SK-N-SH (cell line): Measurements from ENCODE around the gene SPAG5. TPM values are rescaled to one million over a fixed set of nuclear protein-coding genes. Genes with fewer than 3 reads are reported as not detected.
A peak's percentile ranks its signal among the peaks of the same experiment; 100 is the strongest.

Source experiments
- CTCF ChIA-PET: fragments of 300-600, 350-600 bp; formaldehyde crosslinking; extraction: SDS; loops from one replicate; lab custom pipeline; 2021; lab: Yijun Ruan, JAX
- POLR2A ChIA-PET: fragments of 350-600 bp; sonication (Branson Sonifier 250); formaldehyde crosslinking; extraction: SDS; loops from one replicate; lab custom pipeline; 2020; ENCODE audit warnings: antibody characterized with exemption, inconsistent platforms; lab: Yijun Ruan, JAX
- DNase-seq: peaks from one replicate; pipeline ENCODE4 v3.0.0; 2012
- H2AFZ ChIP-seq: fragments of 200-600 bp; sonication (generic); 2 replicates; pipeline ENCODE4 v1.8.1; 2016; ENCODE audit warnings: antibody characterized with exemption, mild to moderate bottlenecking, low read depth
- H3F3A ChIP-seq: fragments of 200-600 bp; sonication (generic); replicated peaks from 2 replicates; pipeline ENCODE3; 2016; ENCODE audit warnings: antibody characterized with exemption, mild to moderate bottlenecking; ENCODE audit not compliant: insufficient read depth
- H3K27ac ChIP-seq, 2 experiments: fragments of 200-500 bp in 1 of 2; fragments of 200-600 bp in 1 of 2; sonication (Bioruptor generic) in 1 of 2; sonication (generic), shearing (Covaris generic) in 1 of 2; 2 replicates each; pipeline versions ENCODE4 v1.5.1 to v1.6.1; 2014 to 2016; ENCODE audit warnings: low read depth in 2 of 2, inconsistent platforms in 1 of 2, low read length in 1 of 2, mild to moderate bottlenecking in 1 of 2, mixed read lengths in 1 of 2
- H3K27me3 ChIP-seq: fragments of 200-600 bp; sonication (generic), shearing (Covaris generic); 2 replicates; pipeline ENCODE4 v1.6.1; 2016; ENCODE audit warnings: mixed run types; ENCODE audit not compliant: insufficient read depth
- H3K36me3 ChIP-seq, 2 experiments: fragments of 200-500 bp in 1 of 2; fragments of 200-600 bp in 1 of 2; sonication (Bioruptor generic) in 1 of 2; sonication (generic) in 1 of 2; replicated peaks in 1 of 2; 2 replicates each; pipeline versions ENCODE3 to v1.5.1; 2014 to 2016; ENCODE audit warnings: low read length in 1 of 2, mild to moderate bottlenecking in 1 of 2; ENCODE audit not compliant: insufficient read depth in 2 of 2, control insufficient read depth in 1 of 2
- H3K4me1 ChIP-seq, 2 experiments: fragments of 200-500 bp in 1 of 2; fragments of 200-600 bp in 1 of 2; sonication (Bioruptor generic) in 1 of 2; sonication (generic), shearing (Covaris generic) in 1 of 2; 2 replicates each; pipeline versions ENCODE4 v1.5.1 to v1.6.1; 2014 to 2016; ENCODE audit warnings: low read depth in 1 of 2, low read length in 1 of 2, mixed run types in 1 of 2; ENCODE audit not compliant: insufficient read depth in 2 of 2, control insufficient read depth in 1 of 2
- H3K4me2 ChIP-seq: fragments of 200-600 bp; sonication (generic), shearing (Covaris generic); 2 replicates; pipeline ENCODE4 v1.6.1; 2017; ENCODE audit warnings: mixed run types
- H3K4me3 ChIP-seq, 2 experiments: fragments of 200-500 bp in 1 of 2; fragments of 200-600 bp in 1 of 2; sonication (Bioruptor generic) in 1 of 2; sonication (generic), shearing (Covaris generic) in 1 of 2; 2 replicates each; pipeline versions ENCODE4 v1.5.1 to v1.8.1; 2014 to 2016; ENCODE audit warnings: low read depth in 2 of 2, inconsistent platforms in 1 of 2, low read length in 1 of 2, mild to moderate bottlenecking in 1 of 2, mixed read lengths in 1 of 2, moderate library complexity in 1 of 2
- H3K79me2 ChIP-seq: fragments of 200-600 bp; sonication (generic); 2 replicates; pipeline ENCODE4 v1.8.1; 2017; ENCODE audit warnings: mild to moderate bottlenecking; ENCODE audit not compliant: insufficient read depth
- H3K9ac ChIP-seq: fragments of 200-600 bp; sonication (generic); 2 replicates; pipeline ENCODE4 v1.6.1; 2017; ENCODE audit warnings: mixed run types
- H3K9me2 ChIP-seq: fragments of 200-600 bp; sonication (generic); 2 replicates; pipeline ENCODE4 v1.6.1; 2017; ENCODE audit warnings: mixed run types
- H3K9me3 ChIP-seq: fragments of 200-600 bp; sonication (generic); 2 replicates; pipeline ENCODE4 v1.6.1; 2017; ENCODE audit warnings: mixed run types, mild to moderate bottlenecking, moderate library complexity
- H4K20me1 ChIP-seq: fragments of 200-600 bp; sonication (generic); 2 replicates; pipeline ENCODE4 v1.6.1; 2017; ENCODE audit warnings: mild to moderate bottlenecking, mixed run types; ENCODE audit not compliant: insufficient read depth
- CHD2 ChIP-seq: fragments of 150-350 bp; IDR thresholded peaks from 2 replicates; pipeline ENCODE4 v1.6.1; 2018; ENCODE audit warnings: low read length; ENCODE audit not compliant: partially characterized antibody
- ELF1 ChIP-seq: IDR thresholded peaks from 2 replicates; pipeline ENCODE4 v1.4.0; 2012
- EP300 ChIP-seq, 2 experiments: IDR thresholded peaks; 2 replicates each; pipeline versions ENCODE4 v1.4.0 to v1.6.1; 2012; ENCODE audit warnings: borderline replicate concordance in 1 of 2, low read depth in 1 of 2, low read length in 1 of 2
- EZH2phosphoT487 ChIP-seq: fragments of 200-600 bp; sonication (generic); IDR thresholded peaks from 2 replicates; pipeline ENCODE4 v1.6.1; 2017; ENCODE audit warnings: low read depth, mixed run types, mild to moderate bottlenecking, antibody characterized with exemption, moderate library complexity, borderline replicate concordance
- FOSL2 ChIP-seq: IDR thresholded peaks from 2 replicates; pipeline ENCODE4 v1.4.0; 2012; ENCODE audit warnings: low read depth, mild to moderate bottlenecking, moderate library complexity, borderline replicate concordance
- FOXJ3 ChIP-seq: sonication (generic); formaldehyde crosslinking; IDR thresholded peaks from 2 replicates; pipeline ENCODE4 v1.5.1; 2020; ENCODE audit warnings: mild to moderate bottlenecking, missing genetic modification reagents
- GABPA ChIP-seq: IDR thresholded peaks from 2 replicates; pipeline ENCODE4 v1.4.0; 2012; ENCODE audit warnings: low read depth, mild to moderate bottlenecking
- GATA2 ChIP-seq: sonication (generic); formaldehyde crosslinking; IDR thresholded peaks from 2 replicates; pipeline ENCODE4 v1.5.0; 2020; ENCODE audit warnings: mild to moderate bottlenecking, missing genetic modification reagents
- JUND ChIP-seq: IDR thresholded peaks from 2 replicates; pipeline ENCODE4 v1.4.0; 2012
- MEF2A ChIP-seq: IDR thresholded peaks from 2 replicates; pipeline ENCODE4 v1.4.0; 2012; ENCODE audit warnings: low read depth, borderline replicate concordance
- MXI1 ChIP-seq: IDR thresholded peaks from 2 replicates; pipeline ENCODE4 v1.6.1; 2012; ENCODE audit warnings: mild to moderate bottlenecking, low read depth, low read length, improper control_type of control experiment
- NFIC ChIP-seq: IDR thresholded peaks from 2 replicates; pipeline ENCODE4 v1.4.0; 2012; ENCODE audit warnings: borderline replicate concordance
- NRF1 ChIP-seq: IDR thresholded peaks from 2 replicates; pipeline ENCODE4 v1.6.1; 2012; ENCODE audit warnings: low read depth, mild to moderate bottlenecking, low read length
- PBX3 ChIP-seq: IDR thresholded peaks from 2 replicates; pipeline ENCODE4; 2012
- POLR2AphosphoS5 ChIP-seq: IDR thresholded peaks from 2 replicates; pipeline ENCODE4 v1.6.1; 2012; ENCODE audit warnings: low read depth, low read length
- RAD21 ChIP-seq: IDR thresholded peaks from 2 replicates; pipeline ENCODE4 v1.6.1; 2012; ENCODE audit warnings: mild to moderate bottlenecking, low read length
- RFX5 ChIP-seq: IDR thresholded peaks from 2 replicates; pipeline ENCODE4 v1.6.1; 2012; ENCODE audit warnings: mild to moderate bottlenecking, improper control_type of control experiment, low read length
- RXRA ChIP-seq: IDR thresholded peaks from 2 replicates; pipeline ENCODE4 v1.4.0; 2012; ENCODE audit warnings: low read depth, mild to moderate bottlenecking, borderline replicate concordance
- SIN3A ChIP-seq: IDR thresholded peaks from 2 replicates; pipeline ENCODE4 v1.6.1; 2012; ENCODE audit warnings: low read depth, mild to moderate bottlenecking, low read length, moderate library complexity, borderline replicate concordance
- TAF1 ChIP-seq: IDR thresholded peaks from 2 replicates; pipeline ENCODE4 v1.6.1; 2012; ENCODE audit warnings: low read depth, mild to moderate bottlenecking, low read length, moderate library complexity, borderline replicate concordance
- TCF12 ChIP-seq: IDR thresholded peaks from 2 replicates; pipeline ENCODE4 v1.4.0; 2012
- TEAD4 ChIP-seq: IDR thresholded peaks from 2 replicates; pipeline ENCODE4 v1.4.0; 2012; ENCODE audit warnings: mild to moderate bottlenecking, borderline replicate concordance; ENCODE audit not compliant: insufficient read depth
- YY1 ChIP-seq: IDR thresholded peaks from 2 replicates; pipeline ENCODE4 v1.4.0; 2012; ENCODE audit warnings: low read depth, mild to moderate bottlenecking
- WGBS: methylation state at CpG from one replicate; pipeline ENCODE4 v1.1.6; 2017; ENCODE audit warnings: low lambda C conversion rate; 5-methylcytosine and 5-hydroxymethylcytosine counted together
- polyA plus RNA-seq, 3 experiments: library from polyadenylated mRNA; depleted of rRNA; stranded (reverse); fragments of >200 nt; gene quantifications; 2 replicates each; pipeline ENCODE4 v1.2.3, GENCODE V29; 2012
- TF ChIP-seq, protein P1 (sequence below): IDR thresholded peaks from 2 replicates; pipeline ENCODE4 v1.4.0; 2012; ENCODE audit warnings: low read depth, borderline replicate concordance
- TF ChIP-seq, protein P2 (sequence below): fragments of 150-350 bp; IDR thresholded peaks from 2 replicates; pipeline ENCODE4 v1.6.1; 2016; ENCODE audit warnings: mild to moderate bottlenecking, low read depth, low read length
- TF ChIP-seq, protein P3 (sequence below): IDR thresholded peaks from 2 replicates; pipeline ENCODE4 v1.6.1; 2012; ENCODE audit warnings: mild to moderate bottlenecking, low read depth, low read length, moderate library complexity

SPAG5 gene
- polyA plus RNA-seq, 1 of the 3 experiments (the other 2 are of a cell fraction), result 36.5 TPM

DNA sequence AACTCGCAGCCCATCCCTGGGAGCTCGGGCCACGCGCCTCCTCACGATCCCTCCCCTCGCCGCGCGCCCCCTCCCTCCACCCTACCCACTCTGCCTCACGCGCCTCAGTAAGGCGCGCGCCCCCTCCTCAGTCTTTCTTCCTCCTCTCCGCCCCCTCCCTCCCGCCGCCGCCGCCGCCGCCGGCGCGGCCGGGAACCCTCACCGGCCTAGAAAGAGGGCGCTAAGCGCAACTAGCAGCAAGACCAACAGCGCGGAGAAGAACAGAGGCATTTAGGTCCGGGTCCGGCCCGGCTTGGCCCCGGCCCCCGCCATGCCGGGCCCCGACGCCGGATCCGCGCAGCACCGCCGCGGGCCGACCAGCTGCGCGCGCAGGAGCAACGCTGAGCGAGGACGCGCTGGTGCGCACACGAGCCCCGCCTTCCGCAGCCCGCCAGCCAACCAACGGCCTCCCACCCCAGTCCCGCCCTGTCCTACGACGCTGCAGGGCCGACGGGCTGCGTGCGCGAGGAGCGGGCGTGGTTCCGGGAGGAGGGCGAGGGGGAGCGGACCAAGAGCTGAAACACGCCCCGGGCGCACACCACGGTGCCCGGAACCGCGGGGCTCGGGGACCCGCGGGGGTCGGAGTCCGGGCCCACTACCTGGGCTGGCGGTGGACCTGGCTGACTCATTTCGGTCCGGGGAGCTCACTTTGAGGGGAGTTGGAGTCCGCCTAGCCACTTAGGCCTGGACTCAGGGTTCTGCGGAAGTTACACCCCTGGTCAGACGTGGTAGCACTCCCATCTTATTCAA is 46.2 kb upstream of the SPAG5 start, which contains the start of gene BLTP2:
Gene BLTP2 (minus strand): TSS at position 372 of the 789 bp plus-strand sequence. CDS start 102 bp downstream, at position 270.
- Histone ChIP-seq H3K4me3 (peak within 1 kb of the TSS; percentile 89 to 95), H4K20me1 (peaks cover 9% of the 10 kb centered on the region), H3F3A (peaks cover 35% of the 10 kb centered on the region), H3K27ac (peak within 1 kb of the TSS; percentile 60 to 85), H3K27me3 (no peaks in the 10 kb centered on the region), H3K9ac (peak within 1 kb of the TSS; percentile 84), H3K4me1 (peaks cover 6 to 14% of the 10 kb centered on the region in 2 experiments; a peak in 3 of 4 replicates), H3K79me2 (peaks cover 56% of the 10 kb centered on the region), H3K9me2 (no peaks in the 10 kb centered on the region), H3K4me2 (peak within 1 kb of the TSS; percentile 97), H2AFZ (peak within 1 kb of the TSS; percentile 86), H3K9me3 (no peaks in the 10 kb centered on the region), H3K36me3 (peaks cover 34 to 49% of the 10 kb centered on the region in 2 experiments)
- CTCF ChIA-PET, result interaction anchor here (0.7 to 4.1 kb wide), 22 partner anchors 11 to 150 kb away, joined by 3 to 50 read pairs (median 5); partner anchors contain the start of genes NEK8, SDF2, SUPT6H and TLCD1
- 2% methylated on average over 33 of the region's 89 CpGs for WGBS
- peak; percentile 99 for DNase-seq
- POLR2A ChIA-PET, result interaction anchor here (0.9 to 1.7 kb wide), 5 partner anchors 10 to 75 kb away, joined by 3 to 7 read pairs (median 3); partner anchors contain the start of genes RPL23A, SDF2 and SUPT6H
- TF ChIP-seq YY1 (0 out of 2 replicates have a peak, but pooled peaks have one; percentile 47), JUND (no peak), FOXJ3 (no peak), ELF1 (peak; percentile 56), MXI1 (peak; percentile 89), EP300 (IDR thresholded peaks at IDR 0.05; ENCODE audit: borderline replicate concordance in 1 of 2, low read depth in 1 of 2, low read length in 1 of 2) (no peak), FOSL2 (no peak), TEAD4 (no peak), NFIC (no peak), TAF1 (peak; percentile 69), RFX5 (0 out of 2 replicates have a peak, but pooled peaks have one; percentile 37), GATA2 (no peak), RAD21 (no peak), TCF12 (no peak), POLR2AphosphoS5 (peak; percentile 92), CHD2 (no peak), RXRA (no peak), GABPA (peak; percentile 57), NRF1 (peak; percentile 77), PBX3 (no peak), MEF2A (no peak), SIN3A (peak; percentile 51; the same call in 1 of the 2 replicates), EZH2phosphoT487 (no peak)
- TF ChIP-seq, protein P1, sequence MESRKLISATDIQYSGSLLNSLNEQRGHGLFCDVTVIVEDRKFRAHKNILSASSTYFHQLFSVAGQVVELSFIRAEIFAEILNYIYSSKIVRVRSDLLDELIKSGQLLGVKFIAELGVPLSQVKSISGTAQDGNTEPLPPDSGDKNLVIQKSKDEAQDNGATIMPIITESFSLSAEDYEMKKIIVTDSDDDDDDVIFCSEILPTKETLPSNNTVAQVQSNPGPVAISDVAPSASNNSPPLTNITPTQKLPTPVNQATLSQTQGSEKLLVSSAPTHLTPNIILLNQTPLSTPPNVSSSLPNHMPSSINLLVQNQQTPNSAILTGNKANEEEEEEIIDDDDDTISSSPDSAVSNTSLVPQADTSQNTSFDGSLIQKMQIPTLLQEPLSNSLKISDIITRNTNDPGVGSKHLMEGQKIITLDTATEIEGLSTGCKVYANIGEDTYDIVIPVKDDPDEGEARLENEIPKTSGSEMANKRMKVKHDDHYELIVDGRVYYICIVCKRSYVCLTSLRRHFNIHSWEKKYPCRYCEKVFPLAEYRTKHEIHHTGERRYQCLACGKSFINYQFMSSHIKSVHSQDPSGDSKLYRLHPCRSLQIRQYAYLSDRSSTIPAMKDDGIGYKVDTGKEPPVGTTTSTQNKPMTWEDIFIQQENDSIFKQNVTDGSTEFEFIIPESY, result no peak
- TF ChIP-seq, protein P2, sequence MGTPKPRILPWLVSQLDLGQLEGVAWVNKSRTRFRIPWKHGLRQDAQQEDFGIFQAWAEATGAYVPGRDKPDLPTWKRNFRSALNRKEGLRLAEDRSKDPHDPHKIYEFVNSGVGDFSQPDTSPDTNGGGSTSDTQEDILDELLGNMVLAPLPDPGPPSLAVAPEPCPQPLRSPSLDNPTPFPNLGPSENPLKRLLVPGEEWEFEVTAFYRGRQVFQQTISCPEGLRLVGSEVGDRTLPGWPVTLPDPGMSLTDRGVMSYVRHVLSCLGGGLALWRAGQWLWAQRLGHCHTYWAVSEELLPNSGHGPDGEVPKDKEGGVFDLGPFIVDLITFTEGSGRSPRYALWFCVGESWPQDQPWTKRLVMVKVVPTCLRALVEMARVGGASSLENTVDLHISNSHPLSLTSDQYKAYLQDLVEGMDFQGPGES, result no peak
- TF ChIP-seq, protein P3, sequence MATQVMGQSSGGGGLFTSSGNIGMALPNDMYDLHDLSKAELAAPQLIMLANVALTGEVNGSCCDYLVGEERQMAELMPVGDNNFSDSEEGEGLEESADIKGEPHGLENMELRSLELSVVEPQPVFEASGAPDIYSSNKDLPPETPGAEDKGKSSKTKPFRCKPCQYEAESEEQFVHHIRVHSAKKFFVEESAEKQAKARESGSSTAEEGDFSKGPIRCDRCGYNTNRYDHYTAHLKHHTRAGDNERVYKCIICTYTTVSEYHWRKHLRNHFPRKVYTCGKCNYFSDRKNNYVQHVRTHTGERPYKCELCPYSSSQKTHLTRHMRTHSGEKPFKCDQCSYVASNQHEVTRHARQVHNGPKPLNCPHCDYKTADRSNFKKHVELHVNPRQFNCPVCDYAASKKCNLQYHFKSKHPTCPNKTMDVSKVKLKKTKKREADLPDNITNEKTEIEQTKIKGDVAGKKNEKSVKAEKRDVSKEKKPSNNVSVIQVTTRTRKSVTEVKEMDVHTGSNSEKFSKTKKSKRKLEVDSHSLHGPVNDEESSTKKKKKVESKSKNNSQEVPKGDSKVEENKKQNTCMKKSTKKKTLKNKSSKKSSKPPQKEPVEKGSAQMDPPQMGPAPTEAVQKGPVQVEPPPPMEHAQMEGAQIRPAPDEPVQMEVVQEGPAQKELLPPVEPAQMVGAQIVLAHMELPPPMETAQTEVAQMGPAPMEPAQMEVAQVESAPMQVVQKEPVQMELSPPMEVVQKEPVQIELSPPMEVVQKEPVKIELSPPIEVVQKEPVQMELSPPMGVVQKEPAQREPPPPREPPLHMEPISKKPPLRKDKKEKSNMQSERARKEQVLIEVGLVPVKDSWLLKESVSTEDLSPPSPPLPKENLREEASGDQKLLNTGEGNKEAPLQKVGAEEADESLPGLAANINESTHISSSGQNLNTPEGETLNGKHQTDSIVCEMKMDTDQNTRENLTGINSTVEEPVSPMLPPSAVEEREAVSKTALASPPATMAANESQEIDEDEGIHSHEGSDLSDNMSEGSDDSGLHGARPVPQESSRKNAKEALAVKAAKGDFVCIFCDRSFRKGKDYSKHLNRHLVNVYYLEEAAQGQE, result no peak
